ENCODE data around the gene ADAR.

GRCh38 chr1:154595621-154596020 lies 12.4 kb downstream of the ADAR start:
- no peak for TF ChIP-seq CTCF (IDR thresholded peaks at IDR 0.05 in 8 of 11, conservative IDR thresholded peaks at IDR 0.05 in 3 of 11)
- peak in 1 of 3 donors; percentile 5 for TF ChIP-seq POLR2AphosphoS5 (IDR thresholded peaks at IDR 0.05)
- no peak for TF ChIP-seq POLR2A (IDR thresholded peaks at IDR 0.05)

Data from spleen (tissue), 7 donors.